SU-DHL-6 (cell line): ENCODE measurements around the gene BHMT.

Experiments used
- H2AFZ ChIP-seq: fragments of 200-600 bp; sonication (generic); 2 replicates; pipeline ENCODE4 v1.6.1; 2014; ENCODE audit warnings: low read depth, mild to moderate bottlenecking, moderate library complexity, mixed read lengths, antibody characterized with exemption, low read length; ENCODE audit not compliant: severe bottlenecking
- H3F3A ChIP-seq: fragments of 200-600 bp; shearing (Covaris generic); 2 replicates; pipeline ENCODE4 v1.6.0; 2016; ENCODE audit warnings: antibody characterized with exemption, mild to moderate bottlenecking; ENCODE audit not compliant: insufficient read depth
- H3K27ac ChIP-seq: fragments of 200-600 bp; sonication (generic); 2 replicates; pipeline ENCODE4 v1.5.1; 2016; ENCODE audit warnings: low read depth, mild to moderate bottlenecking, low read length, moderate library complexity, mixed read lengths
- H3K27me3 ChIP-seq: fragments of 200-600 bp; sonication (generic), shearing (Covaris generic); 2 replicates; pipeline ENCODE4 v1.6.0; 2014; ENCODE audit warnings: mild to moderate bottlenecking, low read length
- H3K36me3 ChIP-seq: fragments of 200-600 bp; sonication (generic); 2 replicates; pipeline ENCODE4 v1.6.1; 2014; ENCODE audit warnings: mild to moderate bottlenecking, low read length, mixed read lengths
- H3K4me2 ChIP-seq: fragments of 300-600, 200-600 bp; shearing (Covaris generic), sonication (generic); 2 replicates; pipeline ENCODE4 v1.6.0; 2014; ENCODE audit warnings: low read length, low read depth, mild to moderate bottlenecking; ENCODE audit not compliant: poor library complexity, severe bottlenecking
- H3K4me3 ChIP-seq: fragments of 200-600 bp; sonication (generic); 2 replicates; pipeline ENCODE4 v1.5.1; 2014; ENCODE audit warnings: antibody characterized with exemption, low read length, mild to moderate bottlenecking, mixed read lengths; ENCODE audit not compliant: insufficient read depth, poor library complexity, severe bottlenecking
- H3K79me2 ChIP-seq: fragments of 200-600 bp; sonication (generic); 2 replicates; pipeline ENCODE4 v1.6.1; 2014; ENCODE audit warnings: mild to moderate bottlenecking, low read length, moderate library complexity; ENCODE audit not compliant: insufficient read depth
- H3K9ac ChIP-seq: fragments of 200-600 bp; sonication (generic); 2 replicates; pipeline ENCODE4 v1.7.0; 2014; ENCODE audit warnings: mild to moderate bottlenecking, low read length
- H3K9me2 ChIP-seq: fragments of 200-600 bp; sonication (generic); replicated peaks from 2 replicates; pipeline ENCODE4 v1.6.1; 2014; ENCODE audit warnings: low read length; ENCODE audit not compliant: insufficient read depth
- H3K9me3 ChIP-seq: fragments of 200-600 bp; sonication (generic); 2 replicates; pipeline ENCODE4 v1.6.1; 2014; ENCODE audit warnings: low read length, mixed read lengths; ENCODE audit not compliant: insufficient read depth
- H4K20me1 ChIP-seq: fragments of 200-600 bp; sonication (generic); 2 replicates; pipeline ENCODE4 v1.6.1; 2014; ENCODE audit warnings: low read depth, mild to moderate bottlenecking, antibody characterized with exemption, low read length, moderate library complexity, mixed read lengths
- CTCF ChIP-seq: fragments of 200-600 bp; sonication (generic); IDR thresholded peaks from one replicate; pipeline ENCODE4 v1.5.1; 2017; ENCODE audit warnings: antibody characterized with exemption, mild to moderate bottlenecking, low read length, moderate library complexity; ENCODE audit not compliant: insufficient read depth, poor library complexity, severe bottlenecking
- EZH2phosphoT487 ChIP-seq: fragments of 200-600 bp; sonication (generic), shearing (Covaris generic); conservative IDR thresholded peaks from 2 replicates; pipeline ENCODE4 v1.6.1; 2018; ENCODE audit warnings: mild to moderate bottlenecking, antibody characterized with exemption, low read length, moderate library complexity, mixed read lengths

Gene BHMT

DNA sequence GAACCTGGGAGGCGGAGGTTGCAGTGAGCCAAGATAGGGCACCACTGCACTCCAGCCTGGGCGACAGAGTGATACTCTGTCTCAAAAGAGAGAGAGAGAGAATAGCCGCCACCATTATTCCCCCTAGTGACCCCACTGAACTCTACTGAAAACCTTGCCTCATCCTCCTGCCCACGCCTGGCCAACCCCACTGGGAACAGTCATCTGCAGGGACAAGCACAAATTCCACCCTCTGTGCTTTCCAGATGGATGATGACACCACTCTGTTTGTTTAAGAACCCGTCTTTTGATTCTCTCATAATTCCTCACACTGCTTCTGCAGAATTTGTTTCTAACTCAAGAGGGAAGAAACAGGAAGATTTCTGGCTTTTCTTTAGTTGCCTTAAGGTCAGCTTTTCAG, 29.8 kb upstream of the BHMT start:
- no peak overlapping the region for H3K27ac ChIP-seq
- H3K27me3 ChIP-seq, result no peaks in the 10 kb centered on the region
- H2AFZ ChIP-seq, result no peak overlapping the region
- no peaks in the 10 kb centered on the region for H3F3A ChIP-seq
- no peaks in the 10 kb centered on the region for H3K36me3 ChIP-seq
- no peak overlapping the region for H3K4me2 ChIP-seq
- TF ChIP-seq CTCF (no peak), EZH2phosphoT487 (no peak)
- no peak overlapping the region for H3K4me3 ChIP-seq
- H3K79me2 ChIP-seq, result no peaks in the 10 kb centered on the region
- H4K20me1 ChIP-seq, result no peaks in the 10 kb centered on the region
- H3K9me3 ChIP-seq, result no peaks in the 10 kb centered on the region
- no peaks in the 10 kb centered on the region for H3K9me2 ChIP-seq
- H3K9ac ChIP-seq, result no peak overlapping the region

GRCh38 chr5:79086116-79086515, 25.5 kb upstream of the BHMT start:
- Histone ChIP-seq H3K27ac (no peak overlapping the region), H3K27me3 (no peaks in the 10 kb centered on the region), H3K4me3 (no peak overlapping the region), H3K9me3 (no peaks in the 10 kb centered on the region), H3K9me2 (no peaks in the 10 kb centered on the region), H3K36me3 (no peaks in the 10 kb centered on the region), H3K79me2 (no peaks in the 10 kb centered on the region), H4K20me1 (no peaks in the 10 kb centered on the region), H3F3A (no peaks in the 10 kb centered on the region), H3K9ac (no peak overlapping the region), H2AFZ (no peak overlapping the region), H3K4me2 (no peak overlapping the region)
- TF ChIP-seq EZH2phosphoT487, result no peak
- no peak for TF ChIP-seq CTCF

DNA sequence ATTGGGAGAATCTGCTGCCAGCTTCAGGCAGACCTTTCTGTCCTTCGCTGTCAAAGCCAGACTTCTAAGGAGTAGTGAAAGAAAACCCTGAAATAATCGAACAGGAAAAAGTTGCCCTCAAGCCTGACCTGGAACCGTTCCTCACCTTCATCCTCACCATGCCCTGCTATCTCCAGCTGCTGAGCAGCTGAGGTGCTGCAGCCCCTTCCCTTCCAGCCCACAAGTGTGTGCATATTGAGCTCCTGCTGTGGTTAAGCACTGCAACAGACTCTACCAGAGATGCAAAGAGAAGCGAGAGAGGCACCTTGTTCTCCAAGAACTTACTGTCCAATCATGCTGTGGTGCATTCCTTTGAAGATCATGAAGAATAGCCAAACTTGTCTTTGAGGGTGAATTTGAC, 23.1 kb upstream of the BHMT start:
- TF ChIP-seq EZH2phosphoT487, result no peak
- no peak for TF ChIP-seq CTCF
- H3K9me3 ChIP-seq, result no peaks in the 10 kb centered on the region
- no peak overlapping the region for H3K4me3 ChIP-seq
- no peak overlapping the region for H3K4me2 ChIP-seq
- H3K9me2 ChIP-seq, result no peaks in the 10 kb centered on the region
- no peak overlapping the region for H3K27ac ChIP-seq
- no peaks in the 10 kb centered on the region for H3K27me3 ChIP-seq
- H3F3A ChIP-seq, result no peaks in the 10 kb centered on the region
- no peaks in the 10 kb centered on the region for H3K79me2 ChIP-seq
- H3K36me3 ChIP-seq, result no peaks in the 10 kb centered on the region
- H3K9ac ChIP-seq, result no peak overlapping the region
- H4K20me1 ChIP-seq, result no peaks in the 10 kb centered on the region
- no peak overlapping the region for H2AFZ ChIP-seq

DNA sequence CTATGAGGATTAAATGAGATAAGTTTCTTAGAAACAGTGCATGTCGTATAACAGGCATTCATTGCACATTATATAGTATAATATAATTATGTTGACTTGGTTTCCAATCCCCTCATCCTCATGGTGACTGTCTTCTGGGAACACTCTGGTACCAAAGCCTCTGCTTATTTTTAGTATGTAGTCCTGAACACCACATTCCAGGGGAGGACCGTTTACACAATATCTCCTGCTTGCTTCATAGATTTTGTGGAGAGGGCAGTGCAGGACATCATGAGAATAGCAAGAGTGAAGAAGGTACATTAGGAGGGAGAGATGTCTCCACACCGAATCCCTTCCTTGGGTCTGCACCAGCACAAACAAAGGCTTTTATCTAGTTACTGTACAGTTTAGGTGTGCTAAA, 20.5 kb upstream of the BHMT start:
- TF ChIP-seq EZH2phosphoT487, result no peak
- TF ChIP-seq CTCF, result no peak
- Histone ChIP-seq H3K9me3 (no peaks in the 10 kb centered on the region), H3K4me2 (no peak overlapping the region), H3K27me3 (no peaks in the 10 kb centered on the region), H4K20me1 (no peaks in the 10 kb centered on the region), H3F3A (no peaks in the 10 kb centered on the region), H3K9me2 (no peaks in the 10 kb centered on the region), H2AFZ (no peak overlapping the region), H3K9ac (no peak overlapping the region), H3K36me3 (no peaks in the 10 kb centered on the region), H3K4me3 (no peak overlapping the region), H3K79me2 (no peaks in the 10 kb centered on the region), H3K27ac (no peak overlapping the region)
